ENCODE data around the gene LIN7C. TPM values are rescaled to one million over a fixed set of nuclear protein-coding genes. Genes with fewer than 3 reads are reported as not detected.

Gene LIN7C
- polyA plus RNA-seq, 1 donor from 2014 or later, result 131 TPM

- TF ChIP-seq MXI1 (conservative IDR thresholded peaks at IDR 0.05; ENCODE audit: poor library complexity, severe bottlenecking), result no peak
- TF ChIP-seq RAD21 (conservative IDR thresholded peaks at IDR 0.05), result no peak
- TF ChIP-seq CTCF (IDR thresholded peaks at IDR 0.05; ENCODE audit: poor library complexity, severe bottlenecking), result no peak
- no peak for TF ChIP-seq EP300 (conservative IDR thresholded peaks at IDR 0.05; ENCODE audit: poor library complexity, severe bottlenecking)
- no peak for TF ChIP-seq EZH2 (IDR thresholded peaks at IDR 0.05; ENCODE audit: borderline replicate concordance, insufficient read depth, low read length, poor library complexity, severe bottlenecking)
- no peak for TF ChIP-seq SMC3 (conservative IDR thresholded peaks at IDR 0.05; ENCODE audit: poor library complexity)
- no peak for TF ChIP-seq TAF1 (IDR thresholded peaks at IDR 0.05; ENCODE audit: low read depth)
- TF ChIP-seq REST (IDR thresholded peaks at IDR 0.05; ENCODE audit: borderline replicate concordance), result no peak
- TF ChIP-seq POLR2AphosphoS5 (IDR thresholded peaks at IDR 0.05), result no peak
- Histone ChIP-seq H3K4me2 (ENCODE audit: low read length) (no peak overlapping the region), H3K9me2 (ENCODE audit: insufficient read depth, low read length) (no peaks in the 10 kb centered on the region), H3K9ac (ENCODE audit: low read length) (no peak overlapping the region), H3K36me3 (ENCODE audit: insufficient read depth, low read length) (no peaks in the 10 kb centered on the region), H3K4me3 (ENCODE audit: low read length) (no peak overlapping the region), H3F3A (ENCODE audit: insufficient read depth, low read length, poor library complexity, severe bottlenecking) (no peaks in the 10 kb centered on the region), H3K79me2 (replicated peaks; ENCODE audit: insufficient read depth, low read length) (no peaks in the 10 kb centered on the region), H2AFZ (ENCODE audit: low read depth, low read length) (no peak overlapping the region), H4K20me1 (ENCODE audit: insufficient read depth) (no peaks in the 10 kb centered on the region), H3K9me3 (ENCODE audit: low read length) (no peaks in the 10 kb centered on the region), H3K27ac (ENCODE audit: low read length) (no peak overlapping the region), H3K27me3 (ENCODE audit: insufficient read depth, low read depth, low read length) (no peaks in the 10 kb centered on the region)
These were observed 24.6 kb downstream of the LIN7C start for GRCh38 chr11:27481992-27482391.

DNA sequence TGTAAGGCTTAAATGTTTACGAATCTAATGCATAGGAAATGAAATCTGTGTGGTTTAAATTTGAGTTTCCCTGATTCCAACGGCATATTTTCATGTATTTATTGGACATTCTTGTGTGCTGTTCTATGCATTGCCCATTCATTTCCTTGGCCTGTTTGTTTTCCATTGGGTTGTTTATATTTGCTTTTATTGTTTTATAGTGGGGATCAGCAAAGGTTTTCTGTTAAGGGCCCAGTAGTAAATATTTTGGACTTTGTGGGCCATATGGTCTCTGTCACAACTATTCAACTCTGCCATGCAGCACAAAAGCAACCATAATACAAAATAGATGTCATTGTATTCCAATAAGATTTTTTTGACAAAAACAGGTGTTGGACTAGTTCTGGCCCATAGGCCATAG, 28.7 kb downstream of the LIN7C start:
- H3K9me3 ChIP-seq (ENCODE audit: low read length), result no peaks in the 10 kb centered on the region
- H3K79me2 ChIP-seq (replicated peaks; ENCODE audit: insufficient read depth, low read length), result no peaks in the 10 kb centered on the region
- H3K36me3 ChIP-seq (ENCODE audit: insufficient read depth, low read length), result no peaks in the 10 kb centered on the region
- no peak overlapping the region for H3K9ac ChIP-seq (ENCODE audit: low read length)
- no peaks in the 10 kb centered on the region for H3K27me3 ChIP-seq (ENCODE audit: insufficient read depth, low read depth, low read length)
- H3K9me2 ChIP-seq (ENCODE audit: insufficient read depth, low read length), result no peaks in the 10 kb centered on the region
- no peak for TF ChIP-seq TAF1 (IDR thresholded peaks at IDR 0.05; ENCODE audit: low read depth)
- no peak for TF ChIP-seq CTCF (IDR thresholded peaks at IDR 0.05; ENCODE audit: poor library complexity, severe bottlenecking)
- no peak for TF ChIP-seq REST (IDR thresholded peaks at IDR 0.05; ENCODE audit: borderline replicate concordance)
- no peak for TF ChIP-seq SMC3 (conservative IDR thresholded peaks at IDR 0.05; ENCODE audit: poor library complexity)
- no peak for TF ChIP-seq MXI1 (conservative IDR thresholded peaks at IDR 0.05; ENCODE audit: poor library complexity, severe bottlenecking)
- TF ChIP-seq RAD21 (conservative IDR thresholded peaks at IDR 0.05), result no peak
- no peak for TF ChIP-seq POLR2AphosphoS5 (IDR thresholded peaks at IDR 0.05)
- no peak for TF ChIP-seq EP300 (conservative IDR thresholded peaks at IDR 0.05; ENCODE audit: poor library complexity, severe bottlenecking)
- no peak for TF ChIP-seq EZH2 (IDR thresholded peaks at IDR 0.05; ENCODE audit: borderline replicate concordance, insufficient read depth, low read length, poor library complexity, severe bottlenecking)
- H3K4me2 ChIP-seq (ENCODE audit: low read length), result no peak overlapping the region
- H3K27ac ChIP-seq (ENCODE audit: low read length), result no peak overlapping the region
- no peaks in the 10 kb centered on the region for H3F3A ChIP-seq (ENCODE audit: insufficient read depth, low read length, poor library complexity, severe bottlenecking)
- H2AFZ ChIP-seq (ENCODE audit: low read depth, low read length), result no peak overlapping the region
- H3K4me3 ChIP-seq (ENCODE audit: low read length), result no peak overlapping the region
- no peaks in the 10 kb centered on the region for H4K20me1 ChIP-seq (ENCODE audit: insufficient read depth)
